Upper lobe of left lung (tissue), 6 donors: ENCODE measurements around the gene TNFSF11. TPM values are rescaled to one million over a fixed set of nuclear protein-coding genes. Genes with fewer than 3 reads are reported as not detected.
A peak's percentile ranks its signal among the peaks of the same experiment; 100 is the strongest.

Source experiments
- ATAC-seq, 2 donors: fragments of 200-7000 bp; cut with Tn5 transposase; one replicate each; pipeline ENCODE4 v1.9.1; 2022; ENCODE audit warnings: mild to moderate bottlenecking in 2 of 2, moderate library complexity in 2 of 2; ENCODE audit not compliant: low FRiP score in 2 of 2
- DNase-seq, 2 donors: peaks; one replicate each; pipeline ENCODE4 v3.0.0-alpha.2; 2019 to 2020
- H3K27ac ChIP-seq, 4 donors: fragments of 200-600 bp; sonication (generic); one replicate each; pipeline ENCODE4 v1.5.1; 2016 to 2019
- H3K27me3 ChIP-seq, 4 donors: fragments of 200-600 bp; sonication (generic); one replicate each; pipeline ENCODE4 v1.5.1; 2017 to 2019
- H3K36me3 ChIP-seq, 4 donors: fragments of 200-600 bp; sonication (generic); one replicate each; pipeline ENCODE4 v1.5.1; 2016 to 2019
- H3K4me1 ChIP-seq, 4 donors: fragments of 200-600 bp; sonication (generic); one replicate each; pipeline ENCODE4 v1.5.1; 2018 to 2019
- H3K4me3 ChIP-seq, 4 donors: fragments of 200-600 bp; sonication (generic); one replicate each; pipeline ENCODE4 v1.5.1; 2017 to 2019; ENCODE audit warnings: mild to moderate bottlenecking in 2 of 4, moderate library complexity in 1 of 4
- H3K9me3 ChIP-seq, 4 donors: fragments of 200-600 bp; sonication (generic); one replicate each; pipeline ENCODE4 v1.5.1; 2018 to 2019
- EP300 ChIP-seq, 4 donors: sonication (generic); formaldehyde crosslinking; IDR thresholded peaks; one replicate each; pipeline ENCODE4 v1.5.1; 2017; ENCODE audit warnings: antibody characterized with exemption in 4 of 4, control low read depth in 2 of 4
- POLR2A ChIP-seq, 4 donors: fragments of 450-650 bp; IDR thresholded peaks; one replicate each; pipeline ENCODE4 v1.5.1; 2016 to 2017; ENCODE audit warnings: antibody characterized with exemption in 4 of 4, mild to moderate bottlenecking in 2 of 4
- POLR2AphosphoS5 ChIP-seq, 2 donors: sonication (generic); formaldehyde crosslinking; IDR thresholded peaks; one replicate each; pipeline ENCODE4 v1.5.1; 2017; ENCODE audit warnings: antibody characterized with exemption in 2 of 2
- WGBS, 2 donors: methylation state at CpG; one replicate each; pipeline ENCODE4 v1.1.5; 2017 to 2018; 5-methylcytosine and 5-hydroxymethylcytosine counted together
- total RNA-seq, 6 donors: library from RNA; depleted of rRNA in 4 of 6; stranded (reverse); fragments of >200 nt in 4 of 6; gene quantifications; one replicate each; pipeline versions ENCODE4 v1.1.0 to v1.2.1, GENCODE V29; 2016 to 2021
- TF ChIP-seq, protein P1 (sequence below), 6 experiments: fragments of 450-650 bp in 4 of 6; fragments of 200-600 bp in 2 of 6; sonication (generic) in 2 of 6; IDR thresholded peaks; one replicate each; pipeline ENCODE4 v1.5.1; 2016 to 2019; ENCODE audit warnings: antibody characterized with exemption in 6 of 6
- donor health status: DM: no; HTN: no; CAD: no; lungs with moderate emphysema.
- donor health status: DM: no; HTN: yes; CAD: no; lungs with severe emphysema.

The TNFSF11 gene
- total RNA-seq, 6 donors from 2014 or later, result not detected

DNA sequence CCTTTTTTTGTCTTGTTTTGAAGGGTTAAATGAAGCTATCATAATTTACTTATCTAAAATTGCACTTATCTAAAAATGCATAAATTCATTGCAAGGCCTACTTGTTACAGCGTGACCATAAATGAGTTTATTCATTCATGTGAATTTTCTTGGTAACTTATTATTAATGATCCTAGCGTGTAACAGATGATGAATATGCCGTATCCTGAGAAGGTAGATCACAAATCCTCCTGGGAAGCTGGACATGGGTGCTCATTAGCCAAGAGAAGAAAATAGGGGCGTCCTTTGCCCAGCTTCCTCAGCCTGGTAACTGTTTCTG is 21.3 kb downstream of the TNFSF11 start:
- no peak overlapping the region for H3K27ac ChIP-seq
- H3K4me3 ChIP-seq, result no peak overlapping the region
- peaks cover 0 to 9% (median 2%) of the 10 kb centered on the region in 4 donors for H3K4me1 ChIP-seq
- no peaks in the 10 kb centered on the region for H3K9me3 ChIP-seq
- H3K27me3 ChIP-seq, result no peaks in the 10 kb centered on the region
- ATAC-seq, result no peak
- WGBS, 2 donors, result 56 to 75% methylated on average over 4 of the region's 4 CpGs
- TF ChIP-seq EP300 (IDR thresholded peaks at IDR 0.05) (no peak), POLR2AphosphoS5 (IDR thresholded peaks at IDR 0.05) (no peak), POLR2A (IDR thresholded peaks at IDR 0.05) (no peak)
- TF ChIP-seq, protein P1, sequence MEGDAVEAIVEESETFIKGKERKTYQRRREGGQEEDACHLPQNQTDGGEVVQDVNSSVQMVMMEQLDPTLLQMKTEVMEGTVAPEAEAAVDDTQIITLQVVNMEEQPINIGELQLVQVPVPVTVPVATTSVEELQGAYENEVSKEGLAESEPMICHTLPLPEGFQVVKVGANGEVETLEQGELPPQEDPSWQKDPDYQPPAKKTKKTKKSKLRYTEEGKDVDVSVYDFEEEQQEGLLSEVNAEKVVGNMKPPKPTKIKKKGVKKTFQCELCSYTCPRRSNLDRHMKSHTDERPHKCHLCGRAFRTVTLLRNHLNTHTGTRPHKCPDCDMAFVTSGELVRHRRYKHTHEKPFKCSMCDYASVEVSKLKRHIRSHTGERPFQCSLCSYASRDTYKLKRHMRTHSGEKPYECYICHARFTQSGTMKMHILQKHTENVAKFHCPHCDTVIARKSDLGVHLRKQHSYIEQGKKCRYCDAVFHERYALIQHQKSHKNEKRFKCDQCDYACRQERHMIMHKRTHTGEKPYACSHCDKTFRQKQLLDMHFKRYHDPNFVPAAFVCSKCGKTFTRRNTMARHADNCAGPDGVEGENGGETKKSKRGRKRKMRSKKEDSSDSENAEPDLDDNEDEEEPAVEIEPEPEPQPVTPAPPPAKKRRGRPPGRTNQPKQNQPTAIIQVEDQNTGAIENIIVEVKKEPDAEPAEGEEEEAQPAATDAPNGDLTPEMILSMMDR (IDR thresholded peaks at IDR 0.05), result peak in 1 of 6 experiments; percentile 31
- no peaks in the 10 kb centered on the region for H3K36me3 ChIP-seq
- no peak for DNase-seq

DNA sequence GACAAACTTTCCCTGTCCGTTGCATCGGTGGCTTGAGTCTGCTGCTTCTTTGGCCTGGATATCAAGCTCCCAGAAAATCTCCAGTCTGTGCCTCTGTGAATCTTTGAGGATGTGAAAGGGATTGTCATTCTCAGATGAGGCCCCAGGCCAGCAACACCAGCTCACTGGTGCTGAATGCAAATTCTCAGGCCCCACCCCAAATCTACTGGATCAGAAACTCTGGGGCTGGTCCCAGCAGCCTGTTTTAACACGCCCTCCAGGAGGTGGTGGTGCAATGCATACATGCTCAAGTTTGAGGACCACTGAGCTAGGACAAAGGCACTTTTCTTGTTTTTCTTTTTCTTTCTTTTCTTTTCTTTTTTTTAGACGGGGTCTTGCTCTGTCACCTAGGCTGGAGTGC is 23.6 kb downstream of the TNFSF11 start:
- Histone ChIP-seq H3K27ac (no peak overlapping the region), H3K4me1 (peaks cover 0 to 9% (median 2%) of the 10 kb centered on the region in 4 donors), H3K36me3 (no peaks in the 10 kb centered on the region), H3K4me3 (no peak overlapping the region), H3K9me3 (no peaks in the 10 kb centered on the region), H3K27me3 (no peaks in the 10 kb centered on the region)
- ATAC-seq (no peak), DNase-seq (no peak)
- 88 to 93% methylated on average over 4 of the region's 4 CpGs for WGBS, 2 donors
- no peak for TF ChIP-seq POLR2A (IDR thresholded peaks at IDR 0.05)
- TF ChIP-seq, protein P1 (IDR thresholded peaks at IDR 0.05), result no peak
- no peak for TF ChIP-seq POLR2AphosphoS5 (IDR thresholded peaks at IDR 0.05)
- TF ChIP-seq EP300 (IDR thresholded peaks at IDR 0.05), result no peak

DNA sequence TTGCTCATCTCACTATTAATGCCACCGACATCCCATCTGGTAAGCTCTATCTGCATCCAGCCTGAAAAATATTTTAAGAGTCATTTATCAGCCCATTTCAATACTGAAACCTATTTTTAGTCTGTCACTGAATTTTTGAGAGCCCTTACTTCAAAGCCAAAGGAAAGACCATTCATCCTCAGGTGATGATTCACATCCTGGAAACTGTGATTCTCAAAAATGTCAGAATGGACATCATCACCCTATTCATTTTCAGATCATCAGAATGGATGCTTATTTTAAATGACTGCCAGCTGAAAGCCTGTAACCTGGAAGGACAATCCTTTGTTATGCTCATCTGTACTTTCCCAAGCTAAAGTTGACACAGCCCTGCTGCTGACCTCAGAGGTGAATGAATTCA is 27.0 kb downstream of the TNFSF11 start:
- Histone ChIP-seq H3K27ac (no peak overlapping the region), H3K4me3 (no peak overlapping the region), H3K36me3 (no peaks in the 10 kb centered on the region), H3K27me3 (no peaks in the 10 kb centered on the region), H3K4me1 (peaks cover 0 to 5% (median 0%) of the 10 kb centered on the region in 4 donors), H3K9me3 (no peaks in the 10 kb centered on the region)
- DNase-seq, result no peak
- WGBS, 2 donors, result 80 to 90% methylated on average over 1 of the region's 1 CpG
- TF ChIP-seq EP300 (IDR thresholded peaks at IDR 0.05) (no peak), POLR2A (IDR thresholded peaks at IDR 0.05) (no peak), POLR2AphosphoS5 (IDR thresholded peaks at IDR 0.05) (no peak)
- TF ChIP-seq, protein P1 (IDR thresholded peaks at IDR 0.05), result no peak
- ATAC-seq, result no peak

DNA sequence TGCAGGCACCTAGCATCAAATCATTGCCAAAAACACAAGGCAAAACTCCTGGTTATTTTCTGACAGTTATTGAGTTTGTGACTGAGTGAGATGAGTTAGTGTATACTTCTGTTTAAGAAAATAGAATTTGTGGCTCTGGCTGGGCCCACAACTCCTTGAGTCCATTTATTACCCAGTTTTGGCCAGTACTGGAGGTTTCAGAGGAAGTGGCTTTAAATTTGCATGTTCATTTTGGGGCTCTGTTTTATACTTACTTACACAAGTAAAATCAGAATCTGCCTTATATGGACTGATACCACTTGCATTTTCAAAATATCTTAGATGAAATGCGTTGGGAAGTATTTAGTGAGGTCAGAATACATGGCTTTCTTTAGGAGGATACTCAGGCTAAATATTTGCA is 29.0 kb downstream of the TNFSF11 start:
- TF ChIP-seq, protein P1 (IDR thresholded peaks at IDR 0.05), result no peak
- TF ChIP-seq POLR2AphosphoS5 (IDR thresholded peaks at IDR 0.05) (no peak), EP300 (IDR thresholded peaks at IDR 0.05) (no peak), POLR2A (IDR thresholded peaks at IDR 0.05) (no peak)
- no peak for DNase-seq
- H3K9me3 ChIP-seq, result no peaks in the 10 kb centered on the region
- peaks cover 0 to 5% (median 0%) of the 10 kb centered on the region in 4 donors for H3K4me1 ChIP-seq
- 47 to 70% methylated on average over 1 of the region's 1 CpG for WGBS, 2 donors
- no peaks in the 10 kb centered on the region for H3K36me3 ChIP-seq
- no peak overlapping the region for H3K27ac ChIP-seq
- no peaks in the 10 kb centered on the region for H3K27me3 ChIP-seq
- no peak overlapping the region for H3K4me3 ChIP-seq
- ATAC-seq, result no peak

DNA sequence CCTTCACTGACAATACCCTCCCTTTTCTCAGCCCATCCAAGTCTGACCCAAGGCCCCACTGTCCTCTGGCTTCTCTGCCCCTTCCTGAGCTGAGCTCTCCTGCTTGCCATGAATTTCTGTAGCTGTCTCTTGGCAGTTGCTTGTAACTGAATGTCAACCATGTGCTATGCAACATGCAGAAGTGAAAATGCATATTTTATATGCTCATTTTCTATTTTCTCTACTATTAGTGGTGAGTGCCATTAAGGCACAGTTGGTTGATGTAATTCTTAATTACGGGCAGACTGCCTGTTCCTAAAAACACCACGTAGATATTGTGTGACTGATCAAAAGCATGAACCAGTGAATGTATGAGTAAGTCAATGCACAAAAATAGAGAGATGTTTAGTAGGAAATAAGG is 29.6 kb downstream of the TNFSF11 start:
- no peaks in the 10 kb centered on the region for H3K9me3 ChIP-seq
- ATAC-seq (no peak), DNase-seq (no peak)
- H3K4me3 ChIP-seq, result no peak overlapping the region
- H3K4me1 ChIP-seq, result peaks cover 0 to 5% (median 0%) of the 10 kb centered on the region in 4 donors
- TF ChIP-seq, protein P1 (IDR thresholded peaks at IDR 0.05), result no peak
- TF ChIP-seq POLR2AphosphoS5 (IDR thresholded peaks at IDR 0.05) (no peak), EP300 (IDR thresholded peaks at IDR 0.05) (no peak), POLR2A (IDR thresholded peaks at IDR 0.05) (no peak)
- no peaks in the 10 kb centered on the region for H3K27me3 ChIP-seq
- no peaks in the 10 kb centered on the region for H3K36me3 ChIP-seq
- no peak overlapping the region for H3K27ac ChIP-seq
- 85% methylated on average over 2 of the region's 2 CpGs for WGBS, 2 donors
